Urinary bladder (tissue), 4 donors: ENCODE data around the gene TMEM30B. TPM values are rescaled to one million over a fixed set of nuclear protein-coding genes. Genes with fewer than 3 reads are reported as not detected.

ENCODE experiments used
- DNase-seq: peaks from one replicate; pipeline ENCODE4 v3.0.0-alpha.2; 2015; ENCODE audit errors: extremely low spot score
- H3K27ac ChIP-seq: one replicate; pipeline ENCODE4 v1.5.1; 2013; ENCODE audit warnings: low read depth, mild to moderate bottlenecking, moderate library complexity
- H3K36me3 ChIP-seq: one replicate; pipeline ENCODE4 v1.6.1; 2013; ENCODE audit warnings: mild to moderate bottlenecking, moderate library complexity; ENCODE audit not compliant: insufficient read depth
- H3K4me1 ChIP-seq: one replicate; pipeline ENCODE4 v1.6.1; 2013; ENCODE audit warnings: mild to moderate bottlenecking, moderate library complexity; ENCODE audit not compliant: insufficient read depth
- H3K4me3 ChIP-seq: one replicate; pipeline ENCODE4 v1.5.1; 2013; ENCODE audit warnings: low read depth, low read length
- WGBS: extraction: QIAGEN DNeasy Blood & Tissue Kit; methylation state at CpG from one replicate; pipeline ENCODE4 v1.1.7; 2013; 5-methylcytosine and 5-hydroxymethylcytosine counted together
- polyA plus RNA-seq: library from polyadenylated mRNA; stranded (reverse); fragments of 200-250 nt; gene quantifications from one replicate; pipeline ENCODE4 v1.2.3, GENCODE V29; 2013
- total RNA-seq: library from RNA; depleted of rRNA; stranded (reverse); fragments of >200 nt; gene quantifications from one replicate; pipeline ENCODE4 v1.2.3, GENCODE V29; 2014
- donor health status: healthy with polysubstance abuse.
- donor health status: healthy.

TMEM30B gene
- total and polyA plus RNA-seq, 2 donors, result 9.3 to 9.8 TPM

GRCh38 chr14:61229981-61230380 lies 51.2 kb downstream of the TMEM30B start:
- WGBS, result 66% methylated on average over 4 of the region's 4 CpGs
- no peak overlapping the region for H3K27ac ChIP-seq

DNA sequence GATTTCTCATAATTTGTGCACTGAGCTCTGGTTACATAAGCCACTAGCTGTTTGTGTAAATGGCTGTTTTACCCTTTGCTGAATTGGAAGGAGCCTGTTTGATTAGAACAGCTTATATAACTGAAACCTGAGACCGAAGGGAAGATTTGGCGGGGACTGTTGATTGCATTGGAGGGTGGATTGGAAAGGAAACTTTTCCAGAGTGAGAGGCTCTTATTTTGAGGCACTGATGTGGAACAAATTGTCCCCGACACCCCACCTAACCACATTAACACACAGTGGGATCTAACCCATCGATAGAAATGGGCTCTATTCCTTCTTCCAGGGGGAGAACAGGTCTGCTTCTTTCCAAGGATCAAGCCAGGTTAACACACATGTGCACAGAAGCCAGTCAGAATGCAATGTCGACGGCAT lies 51.7 kb downstream of the TMEM30B start:
- DNase-seq, result no peak
- 59% methylated on average over 6 of the region's 6 CpGs for WGBS
- H3K27ac ChIP-seq, result no peak overlapping the region
- no peaks in the 10 kb centered on the region for H3K36me3 ChIP-seq
- no peaks in the 10 kb centered on the region for H3K4me1 ChIP-seq
- H3K4me3 ChIP-seq, result no peak overlapping the region

More at GRCh38 chr14:61229981-61230380, 51.2 kb downstream of the TMEM30B start:
- Histone ChIP-seq H3K36me3 (no peaks in the 10 kb centered on the region), H3K4me1 (no peaks in the 10 kb centered on the region), H3K4me3 (no peak overlapping the region)
- no peak for DNase-seq

GRCh38 chr14:61227884-61228591 lies 53.1 kb downstream of the TMEM30B start:
- no peak overlapping the region for H3K27ac ChIP-seq
- no peaks in the 10 kb centered on the region for H3K4me1 ChIP-seq
- H3K4me3 ChIP-seq, result no peak overlapping the region
- H3K36me3 ChIP-seq, result no peaks in the 10 kb centered on the region
- WGBS, result 60% methylated on average over 6 of the region's 6 CpGs
- no peak for DNase-seq

Other genes with a start within 250 kb of the TMEM30B start
- gene PRKCH, start 40.2 kb upstream of the TMEM30B start, total RNA-seq, result 53.6 TPM
- gene PRKCH, start 40.2 kb upstream of the TMEM30B start, polyA plus RNA-seq, result 13.3 TPM